HG03354 (cell line): ENCODE results near the gene ROBO4.
A peak's percentile ranks its signal among the peaks of the same experiment; 100 is the strongest.

Source experiments
- ATAC-seq: cut with Tn5 transposase; IDR thresholded peaks from one replicate; pipeline ENCODE4 v1.9.1; 2021; ENCODE audit warnings: mild to moderate bottlenecking; ENCODE audit not compliant: unreplicated experiment, poor library complexity, severe bottlenecking

ROBO4 gene

GRCh38 chr11:124897674-124898262, at the start of gene ROBO4:
TSS of gene ROBO4 (minus strand) at chr11:124897865. CDS start at chr11:124897795, 70 bp downstream.
- ATAC-seq = no peak

DNA sequence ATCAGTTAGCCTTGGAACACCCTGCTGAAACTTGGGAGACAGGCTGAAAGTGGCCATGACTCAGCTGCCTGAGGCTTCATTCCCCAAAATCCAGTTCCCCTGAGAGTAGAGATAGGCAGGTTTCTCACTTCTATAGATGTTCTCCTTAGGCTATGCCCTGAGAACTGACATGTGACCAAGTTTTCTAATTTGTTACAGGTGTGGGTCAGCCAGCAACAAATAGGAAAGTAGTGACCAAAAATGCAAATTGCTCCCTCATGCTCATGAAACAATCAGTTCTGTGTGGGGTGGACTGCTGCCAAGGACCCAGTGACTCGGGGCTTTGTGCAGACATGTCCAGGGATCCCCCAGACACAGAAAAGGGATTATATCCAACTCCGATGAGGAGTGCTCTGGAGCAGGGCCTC, 49.1 kb upstream of the ROBO4 start:
- no peak for ATAC-seq

- no peak for ATAC-seq
Measured at GRCh38 chr11:124945826-124946225, 48.2 kb upstream of the ROBO4 start.

DNA sequence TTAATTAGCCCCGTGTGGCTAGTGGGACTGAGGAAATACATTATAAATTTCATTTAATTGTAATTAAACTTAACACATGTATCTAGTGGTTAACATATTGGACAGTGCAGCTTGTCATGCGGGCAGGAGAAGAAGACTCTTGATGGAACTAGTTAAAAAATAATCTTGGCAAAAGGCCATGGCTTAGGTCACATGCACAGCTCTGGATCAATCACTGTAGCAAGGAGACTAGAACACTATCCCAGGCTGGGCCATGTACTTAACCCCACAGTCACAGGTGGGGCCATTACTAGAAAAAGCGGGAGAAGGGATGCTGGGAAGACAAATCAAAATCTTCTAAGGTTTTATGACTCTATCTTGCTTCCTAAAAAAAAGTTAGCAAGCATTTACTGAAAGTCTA, 46.9 kb upstream of the ROBO4 start:
- ATAC-seq = no peak

DNA sequence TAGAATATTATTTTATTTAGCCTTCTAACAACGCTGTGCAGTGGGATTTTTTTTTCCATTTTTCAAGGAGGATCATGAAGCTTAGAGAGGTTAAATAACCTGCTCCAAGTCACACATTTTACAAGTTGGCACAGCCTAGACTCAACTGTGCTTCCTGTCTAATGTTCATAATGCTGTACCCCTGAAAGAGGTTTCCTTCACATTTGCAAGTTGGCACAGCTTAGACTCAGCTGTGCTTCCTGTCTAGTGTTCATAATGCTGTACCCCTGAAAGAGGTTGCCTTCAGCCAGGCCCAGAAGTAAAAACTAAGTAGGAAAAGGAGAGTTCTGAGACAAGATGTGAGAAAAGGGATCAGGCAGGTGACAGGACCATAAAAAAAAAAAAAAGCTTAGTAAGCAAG, 46.1 kb upstream of the ROBO4 start:
- no peak for ATAC-seq

DNA sequence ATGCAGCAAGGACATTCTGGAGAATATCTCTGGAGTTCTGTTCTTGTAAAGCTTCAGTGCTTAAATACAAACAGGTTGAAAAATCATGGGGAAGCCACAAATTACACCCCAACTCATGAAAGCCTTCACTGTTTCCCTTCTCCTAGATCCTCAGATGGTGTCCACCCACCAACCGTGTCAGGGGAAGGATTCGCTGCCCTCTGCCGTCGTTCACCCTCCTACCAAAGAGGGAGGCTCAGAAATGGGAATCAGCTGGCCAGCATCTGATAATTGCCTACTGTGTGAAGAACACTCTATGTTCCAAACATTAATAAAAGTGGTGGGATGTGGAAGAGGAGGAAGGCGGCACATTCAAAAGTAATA, 45.6 kb upstream of the ROBO4 start:
- no peak for ATAC-seq

- no peak for ATAC-seq
Measured at GRCh38 chr11:124942466-124943253, 45.0 kb upstream of the ROBO4 start.

GRCh38 chr11:124941703-124942102, 44.0 kb upstream of the ROBO4 start:
- ATAC-seq = no peak

GRCh38 chr11:124938970-124939369, 41.3 kb upstream of the ROBO4 start:
- ATAC-seq = no peak

- no peak for ATAC-seq
Measured at GRCh38 chr11:124938206-124938765, 40.6 kb upstream of the ROBO4 start.

DNA sequence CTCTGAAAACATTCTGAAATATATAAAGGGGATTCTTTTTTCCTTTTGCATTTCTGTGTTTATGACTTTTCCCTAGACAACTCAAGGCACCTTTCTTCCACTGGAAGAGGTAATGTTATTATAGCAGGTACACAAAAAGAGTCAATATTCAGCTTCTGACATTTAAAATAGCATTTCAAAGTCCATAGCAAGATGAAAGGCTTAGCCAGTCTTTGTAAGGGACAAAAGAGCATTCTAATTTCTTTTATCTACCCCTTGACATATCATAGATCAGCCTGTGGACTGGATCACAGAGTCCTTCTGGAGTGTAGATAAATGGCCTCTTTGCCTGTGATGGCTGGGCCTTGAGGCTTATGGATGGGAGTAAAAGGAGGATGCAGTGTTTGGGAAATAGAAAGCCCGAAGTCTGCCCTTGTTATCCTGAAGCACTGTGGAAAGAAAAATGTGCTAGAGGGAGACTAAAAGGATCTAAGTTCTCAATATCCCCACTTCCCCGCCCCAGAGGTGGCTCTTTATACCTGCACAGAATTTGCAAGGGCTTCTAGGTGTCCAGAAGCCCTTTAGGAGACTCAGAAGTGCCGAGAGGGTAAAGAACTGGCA, 39.8 kb upstream of the ROBO4 start:
- ATAC-seq = no peak

DNA sequence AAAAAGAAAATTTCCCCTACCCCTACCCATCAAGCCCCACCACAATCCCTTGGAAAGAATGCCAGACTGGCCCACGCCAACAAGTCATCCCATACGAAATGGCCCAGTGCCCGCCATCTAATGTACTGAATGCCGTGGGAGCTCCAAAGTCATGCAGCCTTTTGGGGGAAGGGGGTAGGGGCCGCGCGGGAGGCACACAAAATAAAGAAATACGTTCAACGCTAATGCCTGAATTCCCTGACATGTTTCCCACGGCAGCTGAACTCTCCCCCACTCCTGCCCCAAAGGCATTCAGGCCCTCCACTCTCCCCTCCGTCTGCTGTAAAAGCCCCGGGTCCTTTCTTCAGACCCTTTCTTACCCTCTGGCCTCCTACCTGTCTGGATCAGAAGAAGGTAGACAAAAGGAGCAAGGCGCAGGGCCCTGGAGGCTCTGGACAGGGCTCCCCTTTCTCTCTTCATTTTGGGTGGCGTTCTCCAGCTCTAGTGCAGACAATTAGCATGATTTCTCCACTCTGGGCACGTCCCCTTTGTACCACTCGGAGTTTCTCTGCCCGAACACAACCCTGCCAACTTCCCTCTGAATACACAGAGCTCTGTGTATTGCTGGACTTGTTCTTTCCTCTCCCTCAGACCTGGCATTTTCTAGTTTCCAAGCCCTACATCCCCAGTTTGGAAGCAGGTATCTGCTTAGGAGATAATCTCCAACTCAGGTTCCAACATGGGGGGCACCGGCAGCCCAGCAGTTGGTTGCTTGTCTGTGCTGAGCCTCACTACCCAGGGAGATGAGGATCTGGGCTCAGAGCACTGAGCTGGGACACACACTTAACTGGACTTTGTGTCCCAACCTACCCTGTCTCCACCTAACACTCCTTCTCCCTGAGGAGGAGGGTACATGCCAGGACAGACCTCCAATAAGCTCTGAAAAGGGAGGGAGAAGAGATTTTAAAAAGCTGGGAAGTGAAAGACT, 38.2 kb upstream of the ROBO4 start, which contains the start of gene HEPACAM:
TSS of gene HEPACAM (minus strand) at position 500 of the 967 bp plus-strand sequence. CDS start at position 459, 41 bp downstream.
- ATAC-seq = no peak

DNA sequence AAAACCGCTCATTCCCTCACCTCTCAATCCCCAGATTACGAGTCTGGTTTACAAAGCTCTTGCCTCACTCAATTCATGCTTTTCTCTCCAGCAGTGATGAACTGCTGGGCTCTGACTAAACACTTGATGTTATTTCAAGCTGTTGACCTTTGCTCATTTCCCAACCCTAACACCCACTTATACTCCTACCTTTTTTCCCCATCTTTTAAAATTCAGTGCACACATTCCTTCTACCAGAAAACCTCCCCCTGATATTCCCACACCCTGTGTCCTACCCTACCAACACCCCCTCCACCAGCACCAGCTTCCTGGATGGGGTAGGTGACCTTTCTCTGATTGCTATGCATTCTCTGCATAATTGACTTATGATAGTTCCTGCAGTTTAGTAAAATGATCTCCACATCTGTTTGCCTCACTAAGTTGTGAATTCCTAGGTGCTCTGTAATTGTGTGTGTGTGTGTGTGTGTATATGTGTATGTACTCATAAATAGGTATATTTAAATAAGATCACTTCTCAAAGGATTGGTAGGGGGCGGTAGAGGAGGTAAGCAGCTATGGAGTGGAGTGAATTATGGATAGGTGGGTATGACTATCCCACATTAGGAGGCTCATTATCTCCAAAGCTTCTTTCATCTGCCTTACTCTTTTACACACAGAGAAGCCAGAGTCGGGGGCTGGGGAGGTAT, 37.3 kb upstream of the ROBO4 start:
- no peak for ATAC-seq

- ATAC-seq = peak; percentile 66
Measured at GRCh38 chr11:124930799-124931198, 33.1 kb upstream of the ROBO4 start.

DNA sequence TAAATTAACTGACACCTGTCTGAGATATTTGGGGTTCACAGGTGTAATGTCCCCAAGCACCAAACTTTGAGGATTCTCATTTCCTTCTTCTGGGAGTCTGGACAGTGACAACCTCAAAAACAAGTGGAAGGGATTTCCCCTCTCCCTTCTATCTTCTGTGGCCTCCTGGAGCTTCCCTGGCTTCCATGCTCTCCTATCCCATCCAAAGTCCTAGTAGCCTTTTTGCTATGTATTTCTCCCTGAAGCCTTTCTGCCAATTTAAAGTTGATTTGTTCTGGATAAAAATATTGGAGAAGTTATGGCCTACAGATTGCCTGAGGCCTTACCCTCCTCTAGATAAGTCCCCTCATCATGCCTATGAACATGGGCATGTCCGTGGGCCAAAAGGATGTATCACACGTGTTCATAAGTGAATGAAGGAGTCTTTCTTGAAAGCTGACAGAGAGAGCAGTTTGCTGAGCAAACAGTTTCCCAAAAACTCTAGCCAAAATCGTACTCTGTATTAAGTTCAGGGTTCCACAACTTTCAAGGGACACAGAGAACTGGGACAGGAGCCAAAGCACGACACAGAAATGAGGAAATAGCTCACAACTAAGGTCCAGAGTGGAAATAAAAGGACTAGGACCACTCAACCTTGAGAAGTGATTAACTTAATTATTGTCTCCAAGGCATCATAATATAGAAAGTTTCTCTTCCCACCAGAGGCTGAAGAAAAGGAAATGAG, 31.4 kb upstream of the ROBO4 start:
- ATAC-seq = no peak

DNA sequence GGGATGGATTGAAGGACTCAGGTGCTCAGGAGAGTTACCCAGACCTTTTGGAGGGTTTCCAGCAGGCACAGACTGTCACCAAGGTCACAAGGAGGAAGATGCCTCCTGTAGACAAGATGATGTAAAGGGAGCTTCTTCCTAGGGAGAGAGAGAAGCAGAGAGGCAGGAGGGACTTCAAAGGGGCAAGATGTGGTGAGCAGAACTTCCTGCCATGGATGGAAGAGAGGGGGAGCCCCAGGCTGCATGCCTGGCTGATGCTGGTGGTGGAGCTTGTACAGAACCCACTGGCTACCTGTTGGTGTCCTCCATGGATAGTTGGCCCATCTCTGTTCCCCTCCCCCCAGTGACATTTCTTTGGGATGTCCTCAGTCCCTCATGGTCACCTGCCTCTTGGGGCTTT, 25.6 kb upstream of the ROBO4 start:
- no peak for ATAC-seq

- no peak for ATAC-seq
Measured at GRCh38 chr11:124922831-124923230, 25.2 kb upstream of the ROBO4 start.

- peak; percentile 74 for ATAC-seq
Measured at GRCh38 chr11:124920870-124921609, 23.4 kb upstream of the ROBO4 start.
